ENCODE results near the gene TRIM16.
"Not testable (repeated sequence)": the region's sequence is repeated elsewhere in the genome, so short reads cannot be mapped to it uniquely, and the experiment has no call there.

GRCh38 chr17:15583313-15583712 is 100.8 kb downstream of the TRIM16 start:
- TF ChIP-seq MAZ (CRISPR knock-in tag; conservative IDR thresholded peaks at IDR 0.05 in 1 of 2, IDR thresholded peaks at IDR 0.05 in 1 of 2); BHLHE40 (IDR thresholded peaks at IDR 0.05; ENCODE audit: low read length); NEUROD1 (IDR thresholded peaks at IDR 0.05; ENCODE audit: borderline replicate concordance, low read depth, low read length, partially characterized antibody): not testable (repeated sequence)

Data from K562 (cell line).